HCT116 (cell line): ENCODE data around the gene PDSS2. TPM values are rescaled to one million over a fixed set of nuclear protein-coding genes. Genes with fewer than 3 reads are reported as not detected.
A peak's percentile ranks its signal among the peaks of the same experiment; 100 is the strongest.

Experiments
- ATAC-seq: fragments of 200-7000 bp; cut with Tn5 transposase; 2 replicates; pipeline ENCODE4 v1.9.1; 2020; ENCODE audit warnings: mild to moderate bottlenecking, moderate library complexity
- BruUV-seq: library from RNA; stranded (reverse); fragments of 400-500 nt; replicated peaks from 2 replicates; lab custom pipeline; 2021; lab: Mats Ljungman, UMichigan
- CTCF ChIA-PET: fragments of 300-600 bp; sonication (Branson Sonifier 250); formaldehyde crosslinking; loops from one replicate; lab custom pipeline; 2021; ENCODE audit warnings: antibody characterized with exemption; lab: Charles Lee
- POLR2A ChIA-PET: fragments of 300-600, 350-600 bp; sonication (Branson Sonifier 250); formaldehyde crosslinking; loops from one replicate; lab custom pipeline; 2021; ENCODE audit warnings: antibody characterized with exemption; lab: Charles Lee
- RAD21 ChIA-PET, 2 experiments: fragments of 300-600 bp; sonication (Branson Sonifier 250); formaldehyde crosslinking; loops; one replicate each; lab custom pipeline; 2023; ENCODE audit warnings: low total read pairs in 2 of 2; ENCODE audit not compliant: uncharacterized antibody in 2 of 2, unreplicated experiment in 2 of 2, low non-redundant PET in 1 of 2; lab: Charles Lee
- DNase-seq: peaks from one replicate; pipeline ENCODE4 v3.0.0-alpha.2; 2010; ENCODE audit warnings: low read depth, low spot score
- H2AFZ ChIP-seq: fragments of 200-600 bp; shearing (Covaris generic), sonication (generic); 2 replicates; pipeline ENCODE4 v1.6.1; 2017; ENCODE audit warnings: low read depth, mixed run types, mixed read lengths, antibody characterized with exemption, low read length; ENCODE audit not compliant: poor library complexity, severe bottlenecking
- H3K27ac ChIP-seq: 2 replicates; pipeline ENCODE4 v1.5.1; 2012; ENCODE audit warnings: low read depth, low read length
- H3K27me3 ChIP-seq: fragments of 200-600 bp; sonication (generic); 2 replicates; pipeline ENCODE4 v1.6.1; 2016; ENCODE audit warnings: mixed run types, low read length, mixed read lengths; ENCODE audit not compliant: insufficient read depth
- H3K36me3 ChIP-seq, 2 experiments: fragments of 200-500 bp in 1 of 2; fragments of 200-600 bp in 1 of 2; sonication (Bioruptor generic) in 1 of 2; sonication (generic) in 1 of 2; 2 replicates each; pipeline versions ENCODE4 v1.5.1 to v1.6.1; 2014 to 2016; ENCODE audit warnings: low read length in 2 of 2, inconsistent platforms in 1 of 2, mixed read lengths in 1 of 2, mixed run types in 1 of 2; ENCODE audit not compliant: insufficient read depth in 2 of 2, control insufficient read depth in 1 of 2
- H3K4me1 ChIP-seq, 2 experiments: fragments of 200-600 bp in 1 of 2; sonication (generic) in 1 of 2; 2 replicates each; pipeline versions ENCODE4 v1.5.1 to v1.6.1; 2012 to 2017; ENCODE audit warnings: low read length in 2 of 2, inconsistent platforms in 1 of 2, mild to moderate bottlenecking in 1 of 2, mixed read lengths in 1 of 2, mixed run types in 1 of 2, moderate library complexity in 1 of 2; ENCODE audit not compliant: insufficient read depth in 2 of 2, control insufficient read depth in 1 of 2
- H3K4me2 ChIP-seq: fragments of 200-600 bp; sonication (generic); 2 replicates; pipeline ENCODE4 v1.6.1; 2017; ENCODE audit warnings: mixed run types, low read length, mixed read lengths
- H3K4me3 ChIP-seq, 2 experiments: fragments of 200-600 bp in 1 of 2; sonication (generic) in 1 of 2; replicated peaks in 1 of 2; 2 replicates each; pipeline ENCODE4 v1.5.1; 2011 to 2016; ENCODE audit warnings: low read length in 2 of 2, control low read depth in 1 of 2, low read depth in 1 of 2, mild to moderate bottlenecking in 1 of 2, mixed read lengths in 1 of 2, mixed run types in 1 of 2
- H3K79me2 ChIP-seq: fragments of 200-600 bp; sonication (generic); 2 replicates; pipeline ENCODE4 v1.6.1; 2017; ENCODE audit warnings: mild to moderate bottlenecking, mixed run types, low read length, moderate library complexity, mixed read lengths; ENCODE audit not compliant: insufficient read depth
- H3K9ac ChIP-seq: fragments of 200-600 bp; sonication (generic); 2 replicates; pipeline ENCODE4 v1.6.1; 2016; ENCODE audit warnings: low read length, mixed read lengths
- H3K9me2 ChIP-seq: fragments of 200-600 bp; sonication (generic), shearing (Covaris generic); 2 replicates; pipeline ENCODE4 v1.6.1; 2017; ENCODE audit warnings: mixed run types, mild to moderate bottlenecking, moderate library complexity; ENCODE audit not compliant: insufficient read depth
- H3K9me3 ChIP-seq, 2 experiments: fragments of 200-500 bp in 1 of 2; fragments of 200-600 bp in 1 of 2; sonication (Bioruptor generic) in 1 of 2; sonication (generic) in 1 of 2; 2 replicates each; pipeline ENCODE4 v1.6.1; 2014 to 2017; ENCODE audit warnings: low read length in 2 of 2, mixed read lengths in 2 of 2, inconsistent platforms in 1 of 2, low read depth in 1 of 2, mild to moderate bottlenecking in 1 of 2, mixed run types in 1 of 2, moderate library complexity in 1 of 2; ENCODE audit not compliant: control insufficient read depth in 1 of 2, insufficient read depth in 1 of 2
- H4K20me1 ChIP-seq: fragments of 200-600 bp; sonication (generic), shearing (Covaris generic); 2 replicates; pipeline ENCODE4 v1.6.1; 2017; ENCODE audit warnings: mixed run types, mild to moderate bottlenecking, moderate library complexity; ENCODE audit not compliant: insufficient read depth
- CEBPB ChIP-seq: IDR thresholded peaks from 2 replicates; pipeline ENCODE4 v1.6.1; 2012; ENCODE audit warnings: low read depth
- EGR1 ChIP-seq: IDR thresholded peaks from 2 replicates; pipeline ENCODE4 v1.6.1; 2012; ENCODE audit warnings: low read depth
- EZH2phosphoT487 ChIP-seq: fragments of 200-600 bp; IDR thresholded peaks from 2 replicates; pipeline ENCODE4 v1.6.1; 2018; ENCODE audit warnings: antibody characterized with exemption, borderline replicate concordance
- FOSL1 ChIP-seq: IDR thresholded peaks from 2 replicates; pipeline ENCODE4 v1.6.1; 2012; ENCODE audit warnings: low read depth
- POLR2A ChIP-seq: IDR thresholded peaks from 2 replicates; pipeline ENCODE4 v1.7.0; 2011; ENCODE audit warnings: borderline replicate concordance; ENCODE audit not compliant: insufficient read depth, insufficient read length; ENCODE audit errors: extremely low read depth
- POLR2AphosphoS5 ChIP-seq: IDR thresholded peaks from 2 replicates; pipeline ENCODE4 v1.6.1; 2011; ENCODE audit warnings: mild to moderate bottlenecking, low read depth, low read length, moderate library complexity
- SRF ChIP-seq: IDR thresholded peaks from 2 replicates; pipeline ENCODE4 v1.6.1; 2012; ENCODE audit warnings: low read depth
- TCF7L2 ChIP-seq: IDR thresholded peaks from 2 replicates; pipeline ENCODE4 v1.7.0; 2011; ENCODE audit warnings: borderline replicate concordance, inconsistent platforms; ENCODE audit not compliant: insufficient read depth, insufficient read length; ENCODE audit errors: extremely low read depth
- YY1 ChIP-seq: IDR thresholded peaks from 2 replicates; pipeline ENCODE4 v1.6.1; 2011; ENCODE audit warnings: low read length, low read depth, moderate library complexity, mild to moderate bottlenecking; ENCODE audit not compliant: insufficient replicate concordance; ENCODE audit errors: extremely low read depth
- ZNF274 ChIP-seq: fragments of 200-500 bp; sonication (Bioruptor generic); IDR thresholded peaks from 2 replicates; pipeline ENCODE4 v1.6.1; 2014; ENCODE audit warnings: mild to moderate bottlenecking, low read depth, low read length, inconsistent platforms
- intact Hi-C: fragments of 100-400 bp; cut with micrococcal nuclease; formaldehyde crosslinking; loops from 2 replicates; pipeline ENCODE4 v1.10.0; 2022
- total RNA-seq: library from RNA; stranded (reverse); gene quantifications from one replicate; pipeline ENCODE4 v1.2.1, GENCODE V29; 2021; ENCODE audit not compliant: unreplicated experiment
- TF ChIP-seq, protein P1 (sequence below): IDR thresholded peaks from 2 replicates; pipeline ENCODE4 v1.6.1; 2012; ENCODE audit warnings: low read depth
- TF ChIP-seq, protein P2 (sequence below), 3 experiments: fragments of 200-600 bp in 1 of 3; sonication (generic) in 1 of 3; IDR thresholded peaks in 2 of 3; conservative IDR thresholded peaks in 1 of 3; 2 replicates each; pipeline ENCODE4 v1.5.1; 2012 to 2017; ENCODE audit warnings: low read depth in 2 of 3, low read length in 2 of 3, antibody characterized with exemption in 1 of 3, borderline replicate concordance in 1 of 3, control low read depth in 1 of 3, mild to moderate bottlenecking in 1 of 3, mixed read lengths in 1 of 3, mixed run types in 1 of 3, moderate library complexity in 1 of 3; ENCODE audit not compliant: insufficient read depth in 1 of 3

PDSS2 gene
- total RNA-seq, 1 experiment from 2014 or later: 12.2 TPM

DNA sequence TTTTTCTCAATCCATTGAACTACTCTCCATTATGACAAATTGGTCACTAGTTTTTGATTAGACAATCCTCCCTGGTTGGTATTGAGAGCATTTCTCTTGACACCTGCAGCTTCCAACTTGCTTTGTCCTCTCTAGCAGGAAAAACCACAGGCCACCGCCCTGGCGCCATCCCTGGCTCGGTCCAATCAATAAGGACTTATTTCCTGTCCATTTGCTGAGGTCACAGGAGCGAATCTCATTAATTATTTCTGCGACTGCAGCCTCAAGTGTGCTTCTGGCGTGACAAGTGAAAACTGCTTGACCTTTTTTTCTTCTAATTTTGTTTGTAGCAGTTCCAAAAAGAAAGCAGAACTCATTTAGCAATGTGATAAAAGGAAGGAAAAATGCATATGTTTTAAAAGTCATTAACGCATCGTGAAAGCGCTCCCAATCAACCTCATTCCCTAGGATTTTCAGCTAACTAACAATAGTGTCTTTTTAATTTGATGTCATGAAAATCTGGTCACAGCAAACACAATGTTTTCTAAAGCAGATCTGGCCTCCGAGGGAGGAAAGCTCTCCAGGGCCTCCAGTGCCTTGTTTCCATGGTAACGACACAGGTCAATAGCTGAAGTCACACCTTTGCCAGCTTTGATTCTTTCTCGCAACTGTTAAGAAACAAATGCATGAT, 305.1 kb downstream of the PDSS2 start:
- Histone ChIP-seq H3K27me3 (no peaks in the 10 kb centered on the region), H2AFZ (no peak overlapping the region), H3K4me2 (no peak overlapping the region), H3K79me2 (no peaks in the 10 kb centered on the region), H3K9me3 (no peaks in the 10 kb centered on the region)
- RAD21 ChIA-PET: no interaction called here
- TF ChIP-seq CEBPB (no peak), FOSL1 (no peak), SRF (no peak), POLR2A (no peak), TCF7L2 (no peak)
- TF ChIP-seq, all 23 proteins: peak for 0
- Histone ChIP-seq H3K4me3 (no peak overlapping the region), H3K36me3 (no peaks in the 10 kb centered on the region), H3K27ac (no peak overlapping the region), H3K9ac (no peak overlapping the region), H3K4me1 (peaks cover 0 to 6% of the 10 kb centered on the region in 2 experiments; a peak in 1 of 4 replicates), H4K20me1 (no peaks in the 10 kb centered on the region), H3K9me2 (no peaks in the 10 kb centered on the region)
- intact Hi-C loops: no loop called here
- POLR2A ChIA-PET: no interaction called here
- BruUV-seq: no TSS peak
- CTCF ChIA-PET: no interaction called here
- ATAC-seq (no peak), DNase-seq (no peak)

DNA sequence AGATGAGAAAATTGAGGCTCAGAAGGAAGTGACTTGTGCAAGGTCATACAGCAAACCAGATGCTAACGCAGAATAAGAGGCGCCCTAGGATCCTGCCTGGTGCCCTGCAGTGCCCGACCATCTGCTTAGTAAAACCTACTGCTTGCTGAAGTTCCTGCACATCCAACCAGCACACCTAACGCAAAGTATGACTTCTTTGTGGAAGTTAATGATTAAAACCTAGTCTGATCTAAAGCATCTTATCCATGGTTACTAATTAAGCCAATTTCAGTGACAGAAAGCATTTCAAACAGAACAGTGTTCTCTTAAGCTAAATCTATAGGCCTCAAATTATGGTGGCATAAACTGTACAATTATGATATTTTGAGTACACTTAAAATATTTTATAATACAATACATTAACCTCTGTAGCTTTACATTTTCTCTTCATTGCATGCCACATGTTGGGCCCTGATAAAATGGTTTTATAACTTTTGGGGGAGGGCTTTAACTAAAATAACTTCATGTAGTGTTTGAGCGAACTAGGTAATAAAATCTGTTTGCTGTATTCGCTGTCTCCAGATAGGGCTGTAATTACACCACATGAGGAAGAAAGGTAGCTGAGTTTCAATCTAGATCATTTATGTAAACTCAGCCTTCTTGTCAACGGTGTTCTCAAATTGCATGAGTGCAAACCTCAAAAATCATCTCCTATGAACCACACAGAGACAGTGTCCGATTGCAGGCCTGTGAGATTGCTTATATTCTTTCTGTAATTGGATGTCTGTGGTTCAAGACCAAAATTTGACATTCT, 306.5 kb downstream of the PDSS2 start:
- TF ChIP-seq ZNF274: no peak
- TF ChIP-seq, protein P1, sequence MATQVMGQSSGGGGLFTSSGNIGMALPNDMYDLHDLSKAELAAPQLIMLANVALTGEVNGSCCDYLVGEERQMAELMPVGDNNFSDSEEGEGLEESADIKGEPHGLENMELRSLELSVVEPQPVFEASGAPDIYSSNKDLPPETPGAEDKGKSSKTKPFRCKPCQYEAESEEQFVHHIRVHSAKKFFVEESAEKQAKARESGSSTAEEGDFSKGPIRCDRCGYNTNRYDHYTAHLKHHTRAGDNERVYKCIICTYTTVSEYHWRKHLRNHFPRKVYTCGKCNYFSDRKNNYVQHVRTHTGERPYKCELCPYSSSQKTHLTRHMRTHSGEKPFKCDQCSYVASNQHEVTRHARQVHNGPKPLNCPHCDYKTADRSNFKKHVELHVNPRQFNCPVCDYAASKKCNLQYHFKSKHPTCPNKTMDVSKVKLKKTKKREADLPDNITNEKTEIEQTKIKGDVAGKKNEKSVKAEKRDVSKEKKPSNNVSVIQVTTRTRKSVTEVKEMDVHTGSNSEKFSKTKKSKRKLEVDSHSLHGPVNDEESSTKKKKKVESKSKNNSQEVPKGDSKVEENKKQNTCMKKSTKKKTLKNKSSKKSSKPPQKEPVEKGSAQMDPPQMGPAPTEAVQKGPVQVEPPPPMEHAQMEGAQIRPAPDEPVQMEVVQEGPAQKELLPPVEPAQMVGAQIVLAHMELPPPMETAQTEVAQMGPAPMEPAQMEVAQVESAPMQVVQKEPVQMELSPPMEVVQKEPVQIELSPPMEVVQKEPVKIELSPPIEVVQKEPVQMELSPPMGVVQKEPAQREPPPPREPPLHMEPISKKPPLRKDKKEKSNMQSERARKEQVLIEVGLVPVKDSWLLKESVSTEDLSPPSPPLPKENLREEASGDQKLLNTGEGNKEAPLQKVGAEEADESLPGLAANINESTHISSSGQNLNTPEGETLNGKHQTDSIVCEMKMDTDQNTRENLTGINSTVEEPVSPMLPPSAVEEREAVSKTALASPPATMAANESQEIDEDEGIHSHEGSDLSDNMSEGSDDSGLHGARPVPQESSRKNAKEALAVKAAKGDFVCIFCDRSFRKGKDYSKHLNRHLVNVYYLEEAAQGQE: no peak
- TF ChIP-seq POLR2AphosphoS5: no peak
- TF ChIP-seq, protein P2, sequence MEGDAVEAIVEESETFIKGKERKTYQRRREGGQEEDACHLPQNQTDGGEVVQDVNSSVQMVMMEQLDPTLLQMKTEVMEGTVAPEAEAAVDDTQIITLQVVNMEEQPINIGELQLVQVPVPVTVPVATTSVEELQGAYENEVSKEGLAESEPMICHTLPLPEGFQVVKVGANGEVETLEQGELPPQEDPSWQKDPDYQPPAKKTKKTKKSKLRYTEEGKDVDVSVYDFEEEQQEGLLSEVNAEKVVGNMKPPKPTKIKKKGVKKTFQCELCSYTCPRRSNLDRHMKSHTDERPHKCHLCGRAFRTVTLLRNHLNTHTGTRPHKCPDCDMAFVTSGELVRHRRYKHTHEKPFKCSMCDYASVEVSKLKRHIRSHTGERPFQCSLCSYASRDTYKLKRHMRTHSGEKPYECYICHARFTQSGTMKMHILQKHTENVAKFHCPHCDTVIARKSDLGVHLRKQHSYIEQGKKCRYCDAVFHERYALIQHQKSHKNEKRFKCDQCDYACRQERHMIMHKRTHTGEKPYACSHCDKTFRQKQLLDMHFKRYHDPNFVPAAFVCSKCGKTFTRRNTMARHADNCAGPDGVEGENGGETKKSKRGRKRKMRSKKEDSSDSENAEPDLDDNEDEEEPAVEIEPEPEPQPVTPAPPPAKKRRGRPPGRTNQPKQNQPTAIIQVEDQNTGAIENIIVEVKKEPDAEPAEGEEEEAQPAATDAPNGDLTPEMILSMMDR (IDR thresholded peaks at IDR 0.05 in 2 of 3, conservative IDR thresholded peaks at IDR 0.05 in 1 of 3; ENCODE audit: borderline replicate concordance in 1 of 3, insufficient read depth in 1 of 3, low read depth in 2 of 3, low read length in 2 of 3): no peak
- no peak for TF ChIP-seq YY1
- TF ChIP-seq EGR1: no peak
- TF ChIP-seq CEBPB: no peak
- no peak for TF ChIP-seq EZH2phosphoT487
- TF ChIP-seq, all 23 proteins: peak for 0
- intact Hi-C loops: no loop called here
- no peak overlapping the region for H2AFZ ChIP-seq
- H3K9ac ChIP-seq: no peak overlapping the region
- H3K4me2 ChIP-seq: no peak overlapping the region
- POLR2A ChIA-PET: no interaction called here
- no peaks in the 10 kb centered on the region for H3K79me2 ChIP-seq
- CTCF ChIA-PET: no interaction called here
- no peak overlapping the region for H3K4me3 ChIP-seq
- H4K20me1 ChIP-seq: no peaks in the 10 kb centered on the region
- H3K4me1 ChIP-seq: peaks cover 0 to 6% of the 10 kb centered on the region in 2 experiments; a peak in 1 of 4 replicates
- no peaks in the 10 kb centered on the region for H3K27me3 ChIP-seq
- H3K27ac ChIP-seq: no peak overlapping the region
- ATAC-seq (no peak), DNase-seq (no peak)
- RAD21 ChIA-PET: no interaction called here
- no peaks in the 10 kb centered on the region for H3K36me3 ChIP-seq
- no peaks in the 10 kb centered on the region for H3K9me3 ChIP-seq
- BruUV-seq: TSS peak; percentile 28
- H3K9me2 ChIP-seq: no peaks in the 10 kb centered on the region
